ENCODE results near the gene SORCS2.

DNA sequence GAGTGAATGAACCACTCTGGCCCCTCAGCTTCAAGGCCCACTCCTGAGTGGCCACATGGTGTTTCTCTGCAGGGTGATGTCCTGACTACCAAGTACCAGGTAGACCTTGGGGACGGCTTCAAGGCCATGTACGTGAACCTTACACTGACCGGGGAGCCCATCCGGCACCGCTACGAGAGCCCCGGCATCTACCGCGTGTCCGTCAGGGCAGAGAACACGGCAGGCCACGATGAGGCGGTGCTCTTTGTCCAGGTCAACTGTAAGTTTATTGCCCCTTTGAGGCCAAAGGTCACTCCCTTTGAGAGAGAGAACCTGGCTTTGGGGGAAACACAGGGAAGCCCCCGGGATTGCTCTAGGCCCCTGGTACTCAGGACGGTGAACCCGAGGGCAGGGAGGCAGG lies 531.3 kb downstream of the SORCS2 start:
- TF ChIP-seq, protein P1, sequence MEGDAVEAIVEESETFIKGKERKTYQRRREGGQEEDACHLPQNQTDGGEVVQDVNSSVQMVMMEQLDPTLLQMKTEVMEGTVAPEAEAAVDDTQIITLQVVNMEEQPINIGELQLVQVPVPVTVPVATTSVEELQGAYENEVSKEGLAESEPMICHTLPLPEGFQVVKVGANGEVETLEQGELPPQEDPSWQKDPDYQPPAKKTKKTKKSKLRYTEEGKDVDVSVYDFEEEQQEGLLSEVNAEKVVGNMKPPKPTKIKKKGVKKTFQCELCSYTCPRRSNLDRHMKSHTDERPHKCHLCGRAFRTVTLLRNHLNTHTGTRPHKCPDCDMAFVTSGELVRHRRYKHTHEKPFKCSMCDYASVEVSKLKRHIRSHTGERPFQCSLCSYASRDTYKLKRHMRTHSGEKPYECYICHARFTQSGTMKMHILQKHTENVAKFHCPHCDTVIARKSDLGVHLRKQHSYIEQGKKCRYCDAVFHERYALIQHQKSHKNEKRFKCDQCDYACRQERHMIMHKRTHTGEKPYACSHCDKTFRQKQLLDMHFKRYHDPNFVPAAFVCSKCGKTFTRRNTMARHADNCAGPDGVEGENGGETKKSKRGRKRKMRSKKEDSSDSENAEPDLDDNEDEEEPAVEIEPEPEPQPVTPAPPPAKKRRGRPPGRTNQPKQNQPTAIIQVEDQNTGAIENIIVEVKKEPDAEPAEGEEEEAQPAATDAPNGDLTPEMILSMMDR (IDR thresholded peaks at IDR 0.05; ENCODE audit: low read depth, low read length), result no peak
- no peak for TF ChIP-seq EZH2phosphoT487 (IDR thresholded peaks at IDR 0.05; ENCODE audit: low read depth)
